MG63 (cell line): ENCODE results near the gene AVEN. TPM values are rescaled to one million over a fixed set of nuclear protein-coding genes. Genes with fewer than 3 reads are reported as not detected.
"Not testable (repeated sequence)": the region's sequence is repeated elsewhere in the genome, so short reads cannot be mapped to it uniquely, and the experiment has no call there.

ENCODE experiments used
- DNase-seq: peaks from one replicate; pipeline ENCODE4 v3.0.0-alpha.2; 2020
- H3K27me3 ChIP-seq: fragments of 250-450 bp; sonication (Bioruptor Pico); 2 replicates; pipeline ENCODE4 v1.5.1; 2020; ENCODE audit warnings: mild to moderate bottlenecking, moderate library complexity
- H3K36me3 ChIP-seq: fragments of 250-450 bp; sonication (Bioruptor Pico); 2 replicates; pipeline ENCODE4 v1.5.1; 2020; ENCODE audit warnings: mild to moderate bottlenecking, moderate library complexity
- H3K4me3 ChIP-seq: fragments of 250-450 bp; sonication (Bioruptor Pico); 2 replicates; pipeline ENCODE4 v1.5.1; 2020; ENCODE audit warnings: mild to moderate bottlenecking, moderate library complexity
- H3K9me3 ChIP-seq: fragments of 250-450 bp; sonication (Bioruptor Pico); 2 replicates; pipeline ENCODE4 v1.5.1; 2020; ENCODE audit warnings: mild to moderate bottlenecking, moderate library complexity
- total RNA-seq: library from RNA; depleted of rRNA; stranded (reverse); fragments of >200 nt; shearing (Covaris generic); gene quantifications from 2 replicates; pipeline ENCODE4 v1.2.3, GENCODE V29; 2014; ENCODE audit warnings: low replicate concordance; rRNA removed

The AVEN gene
- total RNA-seq, 1 experiment from 2014 or later = 28.9 TPM

GRCh38 chr15:33823119-33823518 lies 215.9 kb downstream of the AVEN start:
- Histone ChIP-seq H3K27me3 (no peaks in the 10 kb centered on the region), H3K9me3 (no peaks in the 10 kb centered on the region), H3K4me3 (no peak overlapping the region), H3K36me3 (no peaks in the 10 kb centered on the region)
- no peak for DNase-seq

- H3K36me3 ChIP-seq = no peaks in the 10 kb centered on the region
- no peaks in the 10 kb centered on the region for H3K9me3 ChIP-seq
- no peaks in the 10 kb centered on the region for H3K27me3 ChIP-seq
- no peak overlapping the region for H3K4me3 ChIP-seq
- no peak for DNase-seq
Measured at GRCh38 chr15:33822479-33822878, 216.5 kb downstream of the AVEN start.

- not testable (repeated sequence) for H3K27me3 ChIP-seq, DNase-seq, H3K4me3 ChIP-seq, H3K9me3 ChIP-seq, H3K36me3 ChIP-seq
Measured at GRCh38 chr15:33819499-33819898, 219.5 kb downstream of the AVEN start.

Other genes with a start within 250 kb of the AVEN start
- gene CHRM5, start 70.7 kb downstream of the AVEN start, total RNA-seq = not detected in 2 replicates
- 59.0 and 66.2 TPM in 2 replicates for gene EMC7, start 62.7 kb upstream of the AVEN start, total RNA-seq
- 0.76 and 1.6 TPM in 2 replicates for gene PGBD4, start 62.9 kb upstream of the AVEN start, total RNA-seq
- 38.1 and 62.4 TPM in 2 replicates for gene KATNBL1, start 170.9 kb upstream of the AVEN start, total RNA-seq
- 195 and 222 TPM in 2 replicates for gene EMC4, start 185.8 kb upstream of the AVEN start, total RNA-seq